Activated CD4-positive, alpha-beta T cell treated with anti-CD3 and anti-CD28 coated beads for 24 hours (primary cell): Measurements from ENCODE around the gene TEKT3.

Experiments used
- DNase-seq, 2 donors: peaks; one replicate each; pipeline ENCODE4 v3.0.0-alpha.2; 2020; ENCODE audit warnings: low read depth in 2 of 2

The TEKT3 gene

DNA sequence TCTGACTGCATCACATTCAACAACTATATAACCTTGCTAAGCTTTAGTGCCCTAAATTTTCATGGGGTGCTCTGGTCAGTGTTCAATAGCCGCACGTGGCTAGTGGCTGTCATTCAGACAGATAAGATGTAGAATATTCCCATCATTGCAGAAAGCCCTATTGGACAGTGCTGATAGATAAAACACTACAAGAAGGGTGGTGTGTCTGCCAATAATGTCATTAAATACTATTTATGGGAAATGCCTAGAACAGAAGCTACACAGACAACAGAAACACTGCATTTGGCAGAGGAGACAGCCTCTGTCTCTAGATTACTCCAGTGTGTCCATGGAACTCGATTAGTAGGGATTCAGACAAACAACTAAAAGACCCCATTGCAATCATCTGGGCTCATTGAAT lies 47.8 kb downstream of the TEKT3 start:
- DNase-seq: no peak

DNA sequence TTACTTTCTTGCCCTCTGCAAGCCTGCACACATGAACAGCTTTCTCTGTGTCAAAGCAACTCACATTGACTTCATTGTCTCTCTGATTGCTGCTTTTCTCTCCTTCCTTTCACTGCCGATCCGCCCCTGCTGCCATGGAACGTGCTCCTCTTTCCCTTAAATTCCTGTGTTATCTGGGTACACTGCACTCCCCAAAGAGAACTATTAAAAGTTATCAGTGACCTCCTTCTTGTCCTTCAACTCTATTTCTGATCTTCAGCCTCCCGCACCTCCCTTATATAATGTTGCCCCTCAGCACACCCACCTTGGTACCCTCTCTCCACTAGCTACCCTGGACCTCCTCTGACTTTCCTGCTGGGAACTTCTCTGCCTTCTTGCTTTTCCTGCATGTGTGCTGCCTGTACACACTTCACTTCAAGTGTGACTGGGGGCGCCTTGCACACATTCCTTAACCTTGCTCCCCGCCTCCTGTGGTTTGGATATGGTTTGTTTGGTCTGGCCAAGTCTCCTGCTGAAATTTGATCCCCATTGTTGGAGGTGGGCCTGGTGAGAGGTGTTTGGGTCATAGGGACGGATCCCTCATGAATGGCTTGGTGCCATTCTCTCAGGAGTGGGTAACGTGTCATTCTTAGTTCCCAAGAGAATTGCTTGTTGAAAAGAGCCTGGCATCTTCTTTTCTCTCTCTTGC lies 49.6 kb downstream of the TEKT3 start:
- no peak for DNase-seq

DNA sequence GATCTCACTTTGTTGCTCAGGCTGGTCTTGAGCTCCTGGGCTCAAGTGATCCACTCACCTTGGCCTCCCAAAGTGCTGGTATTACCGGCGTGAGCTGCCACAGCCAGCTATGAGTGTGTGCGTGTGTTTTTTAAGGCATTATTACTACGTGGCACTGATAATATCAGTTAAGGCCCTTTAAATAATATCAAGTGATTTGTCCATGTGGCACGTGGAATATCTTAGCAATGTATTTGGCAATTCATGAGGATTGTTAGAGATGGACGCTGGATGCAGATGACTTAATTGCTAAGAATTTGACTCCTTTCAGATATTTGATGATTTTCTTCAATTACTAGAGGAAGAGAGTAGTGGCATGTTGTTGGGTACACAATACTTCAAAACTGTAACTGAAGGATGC lies 50.8 kb downstream of the TEKT3 start:
- no peak for DNase-seq

DNA sequence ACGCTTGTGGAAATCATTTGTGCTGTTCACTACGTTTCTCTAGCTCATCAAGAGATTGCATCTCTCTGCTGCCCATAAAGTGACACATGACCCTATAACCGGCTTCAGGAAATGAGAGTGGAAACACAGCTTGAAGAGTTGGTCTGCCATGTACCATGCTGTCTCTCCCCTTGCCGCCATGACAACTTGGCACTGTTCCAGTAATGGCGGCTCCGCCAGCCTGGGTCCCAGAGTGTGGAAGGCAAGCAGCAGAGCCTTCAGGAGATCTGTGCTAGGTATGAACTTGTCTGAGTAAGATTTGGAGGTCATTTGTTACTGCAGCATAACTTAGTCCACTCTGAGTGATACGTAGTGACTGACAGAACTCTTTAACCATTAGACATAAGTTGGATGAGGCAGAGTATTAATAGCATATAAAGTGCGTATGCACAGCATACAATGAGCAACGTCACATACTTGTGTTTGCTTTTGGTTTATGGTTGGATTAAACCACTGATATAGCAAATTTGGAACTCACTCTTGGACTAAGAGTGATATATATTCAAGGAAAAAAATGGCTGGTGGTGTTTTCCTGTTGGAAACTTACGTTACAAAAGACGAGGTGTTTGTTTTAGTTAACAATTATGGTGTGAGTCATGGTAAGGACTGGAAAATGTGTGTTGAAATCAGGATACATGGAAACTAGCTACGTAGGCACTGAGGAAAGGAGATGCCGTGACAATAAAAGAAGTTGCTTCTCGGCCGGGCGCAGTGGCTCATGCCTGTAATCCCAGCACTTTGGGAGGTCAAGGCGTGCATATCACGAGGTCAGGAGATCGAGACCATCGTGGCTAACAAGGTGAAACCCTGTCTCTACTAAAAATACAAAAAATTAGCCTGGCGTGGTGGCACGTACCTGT lies 51.9 kb downstream of the TEKT3 start:
- DNase-seq: no peak

DNA sequence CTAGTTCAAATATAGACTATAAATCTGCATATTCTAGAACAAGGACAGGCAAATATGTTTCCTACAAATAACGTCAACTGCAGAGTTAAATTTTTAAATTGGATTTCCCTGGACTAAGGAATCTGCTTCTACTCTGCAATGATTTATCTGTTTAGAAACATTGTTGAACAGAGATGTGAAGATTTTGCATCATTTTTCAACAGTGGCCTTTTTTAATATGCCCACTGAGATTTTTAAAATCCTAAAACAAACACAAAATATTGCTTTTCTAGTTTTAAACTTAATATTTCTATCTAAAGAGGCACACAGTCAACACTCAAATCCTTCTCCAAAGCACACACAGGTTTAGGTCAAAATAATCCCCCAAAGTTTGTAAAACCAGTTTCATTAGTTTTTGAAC lies 52.5 kb downstream of the TEKT3 start:
- DNase-seq: no peak

DNA sequence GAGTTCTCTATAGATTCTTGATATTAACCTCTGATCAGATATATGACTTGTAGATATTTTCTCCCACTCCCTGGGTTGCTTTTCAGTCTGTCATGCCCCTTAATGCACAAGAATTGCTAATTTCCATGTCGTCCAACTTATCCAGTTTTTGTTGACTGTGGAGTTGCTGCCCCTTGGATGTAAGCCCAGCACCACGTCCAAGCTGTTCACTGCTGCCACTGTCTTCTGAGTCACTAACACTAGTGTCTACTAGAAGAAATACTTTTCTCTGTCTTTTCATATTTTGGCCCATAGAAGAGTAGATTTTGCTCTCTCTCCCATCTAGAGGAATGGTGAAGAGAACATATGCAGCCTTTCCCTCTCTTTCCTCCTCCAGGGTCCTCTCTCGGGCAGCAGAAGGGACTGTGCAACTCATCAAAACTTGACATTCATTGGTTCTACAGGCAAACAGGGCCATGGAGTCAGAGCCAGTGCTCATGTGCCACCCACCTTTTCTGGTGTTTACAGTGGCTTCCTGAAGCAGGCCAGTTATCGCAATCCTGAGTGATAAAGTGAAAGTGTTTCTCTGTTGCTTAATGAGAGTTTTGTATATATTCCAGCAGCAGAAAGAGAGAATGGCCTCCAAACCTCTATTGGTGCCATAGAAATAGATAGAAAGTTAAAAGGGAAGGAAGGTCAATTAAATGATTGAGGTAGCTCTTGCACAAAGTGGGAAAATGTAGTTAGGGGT lies 53.7 kb downstream of the TEKT3 start:
- DNase-seq: no peak

DNA sequence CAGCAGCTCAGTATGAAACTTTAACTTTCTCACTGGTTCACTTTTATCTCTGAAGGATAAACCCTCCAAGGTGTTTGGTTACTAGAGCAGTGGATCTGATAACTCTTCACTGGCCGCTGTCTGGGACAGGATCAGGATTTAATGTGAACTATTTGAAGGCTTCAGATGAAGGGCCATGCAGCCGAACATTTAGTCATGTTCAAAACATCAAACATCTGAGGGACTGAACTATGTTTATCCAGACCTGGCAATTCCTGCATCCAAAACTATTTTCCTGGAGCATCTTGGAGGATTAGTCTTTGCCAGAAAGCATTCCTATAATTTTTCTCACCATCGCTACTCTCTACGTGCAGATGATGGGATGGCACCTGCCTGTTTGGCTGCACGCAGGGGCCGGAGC lies 55.9 kb downstream of the TEKT3 start:
- no peak for DNase-seq

DNA sequence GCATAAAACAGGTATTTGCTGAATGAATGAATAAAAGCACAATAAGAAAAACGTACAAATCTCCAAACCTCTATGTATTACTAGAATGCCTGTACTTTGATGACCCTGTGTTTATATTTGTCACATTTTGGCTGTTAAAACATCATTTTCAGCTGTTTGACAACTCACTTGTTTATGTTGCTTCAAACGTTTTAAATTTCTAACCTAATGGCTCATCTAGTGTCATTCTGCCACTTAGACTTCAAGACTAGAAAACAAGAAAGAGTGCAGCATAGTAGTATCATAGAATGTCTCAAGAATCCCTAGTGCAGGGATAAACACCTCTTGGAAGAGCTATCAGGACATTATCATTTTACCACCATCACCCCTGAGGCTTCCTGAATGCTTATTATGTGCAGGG lies 56.9 kb downstream of the TEKT3 start:
- no peak for DNase-seq

DNA sequence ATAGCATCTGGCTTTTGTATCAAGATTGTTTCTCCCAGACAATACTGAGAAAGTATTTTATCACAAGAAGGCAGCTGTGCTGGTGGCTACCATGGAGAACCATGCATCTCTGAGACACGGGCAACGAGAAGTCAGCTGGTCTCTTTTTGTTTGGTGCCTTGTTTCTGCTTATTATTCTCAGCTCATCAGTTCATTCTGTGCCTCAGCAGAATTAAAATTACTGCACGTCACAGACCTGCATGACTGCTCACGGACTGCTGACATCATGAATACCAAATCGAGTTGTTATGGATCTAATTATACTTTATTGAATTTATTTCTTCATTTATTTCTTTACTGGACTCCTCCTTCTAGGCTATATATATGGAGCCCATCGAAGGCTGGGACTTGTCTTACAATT lies 57.3 kb downstream of the TEKT3 start:
- no peak for DNase-seq

DNA sequence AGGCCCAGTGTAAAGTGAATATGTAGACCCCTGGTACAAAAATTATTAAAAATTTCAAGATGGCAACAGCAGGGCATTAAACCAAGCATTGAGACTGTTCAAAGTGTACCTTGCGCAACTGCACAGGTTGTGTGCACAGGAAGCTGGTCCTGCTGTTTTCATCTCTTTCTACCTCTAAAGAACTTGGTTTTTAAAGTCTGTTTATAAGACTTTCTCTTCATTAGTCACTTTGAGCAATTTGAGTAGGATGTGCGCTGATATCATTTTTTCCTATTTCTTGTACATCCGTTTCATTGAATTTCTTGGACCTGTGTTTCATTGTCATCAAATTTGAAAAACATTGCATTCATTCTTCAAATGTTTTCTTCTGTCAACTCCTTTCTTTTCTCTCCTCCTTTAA lies 59.5 kb downstream of the TEKT3 start:
- no peak for DNase-seq

DNA sequence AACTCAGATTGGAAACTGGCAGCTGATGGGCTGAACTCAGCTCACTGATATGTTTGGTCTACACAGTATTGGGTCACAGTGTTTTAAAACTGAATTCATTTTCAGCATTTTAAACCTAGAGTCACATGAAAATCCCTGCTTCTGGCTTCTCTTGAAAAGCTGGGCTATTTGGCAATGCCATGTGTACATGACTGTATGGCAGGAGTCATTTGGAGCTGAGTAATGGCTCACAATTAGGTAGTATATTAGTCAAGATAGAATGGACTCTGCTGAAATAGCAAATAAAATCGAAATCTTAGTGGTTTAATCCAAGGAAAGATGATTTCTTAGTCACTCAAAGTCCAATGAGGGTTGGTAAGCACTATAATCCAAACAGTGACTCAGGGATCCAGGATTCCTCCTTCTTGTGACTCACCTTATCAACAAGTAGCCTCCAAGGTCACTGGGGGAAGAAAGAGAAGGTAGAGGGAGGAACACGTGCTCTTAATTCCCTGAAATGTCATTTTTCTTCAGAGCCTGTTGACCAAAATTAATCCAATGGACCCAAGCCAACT lies 62.4 kb downstream of the TEKT3 start:
- DNase-seq: no peak

DNA sequence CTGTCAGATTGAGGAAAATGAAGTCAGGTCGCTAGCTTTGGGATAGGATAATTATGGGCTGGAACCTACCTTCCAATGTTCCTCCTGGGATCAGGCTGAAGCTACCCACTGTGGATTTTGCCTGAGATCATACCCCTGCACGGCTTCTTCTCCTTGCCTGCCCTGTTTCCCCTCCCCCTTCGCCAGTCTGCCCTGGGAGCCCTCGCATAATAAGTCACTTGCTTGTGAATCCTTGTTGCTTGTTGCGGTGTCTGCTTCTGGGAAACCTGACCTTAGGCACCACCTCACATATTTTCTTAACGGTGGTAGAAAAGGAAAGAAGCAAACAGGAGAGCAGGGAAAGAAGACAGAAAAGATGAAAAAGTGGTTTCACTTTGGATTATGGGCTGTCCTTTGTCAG lies 63.0 kb downstream of the TEKT3 start:
- DNase-seq: no peak

DNA sequence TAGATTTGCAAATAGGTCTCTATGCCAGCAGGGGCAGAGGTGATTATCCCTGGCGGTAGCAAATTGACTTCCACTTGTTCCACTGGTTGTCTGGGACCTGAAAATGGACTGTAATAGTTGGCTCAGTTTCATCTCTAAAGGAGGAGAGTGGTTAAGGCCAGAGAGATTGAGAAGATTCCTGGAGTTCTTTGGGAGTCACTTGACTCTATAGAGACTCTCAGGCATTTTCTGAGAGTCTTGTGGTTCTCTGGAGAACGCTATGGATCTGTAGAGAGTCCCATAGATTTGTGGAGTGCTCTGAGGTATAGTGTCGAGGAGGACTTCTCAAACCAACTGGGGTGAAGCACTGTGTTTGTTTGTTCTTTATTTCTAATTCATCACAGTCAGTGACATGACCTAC lies 67.4 kb downstream of the TEKT3 start:
- DNase-seq: no peak

DNA sequence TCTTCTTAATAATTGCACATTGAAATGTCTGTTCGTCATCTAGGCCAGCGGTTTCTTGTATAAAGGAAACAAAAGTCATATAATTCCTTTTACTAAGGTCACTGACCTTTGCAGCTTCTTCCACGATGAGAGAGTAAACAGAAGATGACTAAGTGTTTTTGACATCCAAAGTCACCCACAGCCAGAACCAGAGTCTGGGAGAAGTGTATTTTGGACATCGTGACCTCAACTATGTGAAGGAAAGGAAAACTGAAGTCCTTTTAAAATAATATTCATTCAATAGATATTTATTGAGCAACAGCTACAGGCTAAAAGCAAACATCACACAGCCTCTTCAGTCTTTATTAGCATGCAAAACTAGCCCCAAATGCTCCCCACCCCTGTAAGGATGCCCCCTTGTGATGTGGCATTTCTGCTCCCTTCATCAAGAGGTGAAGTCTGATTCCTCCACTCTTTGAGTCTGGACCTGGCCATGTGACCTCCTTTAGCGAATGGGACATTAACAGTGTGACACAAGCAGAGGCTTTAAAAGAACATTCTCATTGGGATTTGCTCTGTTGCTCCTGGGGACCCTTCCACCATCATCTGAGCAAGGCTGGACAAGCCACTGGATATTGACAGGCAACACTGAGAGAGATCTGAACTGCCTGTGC lies 68.1 kb downstream of the TEKT3 start:
- no peak for DNase-seq

DNA sequence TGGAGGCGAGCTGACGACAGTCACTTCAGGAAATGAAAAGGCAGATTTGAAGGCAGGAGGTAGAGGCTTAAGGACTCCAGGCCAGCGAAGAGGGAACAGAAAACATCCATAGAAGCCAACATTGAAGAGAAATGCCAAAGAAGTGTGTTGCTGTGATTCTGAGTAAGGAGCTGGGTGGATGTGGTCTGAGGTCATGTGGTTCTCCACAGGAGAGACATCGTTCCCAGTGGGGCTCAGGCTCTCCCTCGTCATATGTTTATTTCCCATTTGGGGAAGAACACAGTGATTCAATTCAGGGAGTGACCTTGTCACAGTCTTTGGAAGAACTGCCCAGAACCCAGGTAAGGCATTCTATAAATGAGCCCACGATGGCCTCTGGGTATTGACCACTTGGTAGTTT lies 69.7 kb downstream of the TEKT3 start:
- no peak for DNase-seq

DNA sequence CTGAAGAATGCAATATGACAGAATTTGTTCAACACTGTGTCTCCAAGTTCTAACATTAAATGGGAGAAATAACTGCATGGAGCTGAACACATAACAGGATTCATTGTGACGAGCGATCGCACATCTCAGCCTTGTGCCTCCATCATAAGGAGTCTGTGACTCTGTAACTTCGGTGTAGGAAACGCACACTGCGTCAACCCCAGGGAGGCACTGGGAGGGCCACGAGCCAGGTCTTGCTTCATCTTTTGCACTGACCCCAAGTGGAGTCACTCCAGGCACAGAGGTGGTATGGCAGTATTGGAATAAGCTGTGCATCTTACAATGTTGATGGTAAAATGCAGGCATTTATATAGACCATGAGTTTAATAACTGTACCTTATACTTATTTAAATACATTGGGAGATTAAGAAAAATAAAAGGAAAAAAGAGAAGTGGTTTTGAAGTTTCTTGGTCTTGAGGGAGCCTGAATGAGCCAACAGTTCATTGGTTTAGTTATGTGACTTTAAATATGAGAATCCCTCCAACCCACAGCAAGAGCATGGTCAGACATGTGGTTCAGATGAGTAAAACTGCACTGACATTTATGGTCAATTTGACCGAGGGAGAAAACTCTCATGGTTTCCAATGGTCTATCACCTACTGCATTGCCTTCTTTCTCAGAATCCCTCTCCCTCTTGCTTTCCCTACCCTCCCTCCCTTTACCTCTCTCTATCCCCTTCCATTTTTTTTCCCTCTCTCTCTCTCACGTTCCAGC lies 70.6 kb downstream of the TEKT3 start:
- DNase-seq: no peak

DNA sequence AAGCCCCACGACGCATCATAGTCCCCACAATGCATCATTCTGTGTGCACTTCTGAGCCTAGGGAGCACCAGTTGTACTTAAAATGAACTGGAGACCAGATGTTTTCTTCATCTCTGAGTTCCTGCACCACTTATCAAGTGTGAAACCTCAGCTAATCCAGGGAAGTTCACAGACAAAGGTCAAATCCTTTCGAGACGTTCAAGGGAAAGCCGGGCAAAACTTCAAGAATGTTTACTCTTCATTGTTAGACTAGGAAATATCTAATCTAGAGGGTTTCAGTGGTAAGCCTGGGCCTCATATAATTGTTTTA lies 71.7 kb downstream of the TEKT3 start:
- no peak for DNase-seq

DNA sequence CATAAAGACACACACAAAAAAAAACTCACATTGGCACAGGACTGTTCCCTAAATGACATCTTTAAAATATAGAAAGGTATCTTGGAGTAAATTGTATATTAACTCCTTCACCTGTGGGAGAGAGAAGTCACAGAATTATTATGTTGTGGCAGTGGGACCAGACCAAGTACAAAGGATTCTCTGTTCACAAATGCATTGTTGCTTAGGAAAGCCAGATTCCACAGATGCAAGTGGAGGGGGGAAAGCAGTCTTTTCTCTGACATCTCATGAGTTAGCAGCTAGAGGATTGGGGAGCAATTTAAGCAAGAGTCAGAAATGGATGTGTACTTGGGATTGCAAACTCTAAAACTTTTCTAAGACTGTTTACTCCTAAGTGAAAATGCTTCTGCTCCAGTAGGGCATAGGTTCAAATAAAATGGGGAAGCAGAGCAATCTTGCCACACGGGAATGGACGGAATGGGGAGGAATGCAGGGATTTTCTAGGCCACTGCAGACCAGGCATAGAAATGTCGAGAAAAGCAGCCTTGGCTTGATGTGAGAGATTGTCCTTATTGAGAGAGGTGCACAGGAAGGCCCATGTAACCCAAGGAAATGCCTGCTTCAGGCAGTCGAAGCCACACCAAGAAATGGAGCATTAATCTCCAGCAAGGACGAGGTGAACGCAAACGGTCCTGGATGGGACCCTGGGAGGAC lies 72.2 kb downstream of the TEKT3 start:
- DNase-seq: no peak

DNA sequence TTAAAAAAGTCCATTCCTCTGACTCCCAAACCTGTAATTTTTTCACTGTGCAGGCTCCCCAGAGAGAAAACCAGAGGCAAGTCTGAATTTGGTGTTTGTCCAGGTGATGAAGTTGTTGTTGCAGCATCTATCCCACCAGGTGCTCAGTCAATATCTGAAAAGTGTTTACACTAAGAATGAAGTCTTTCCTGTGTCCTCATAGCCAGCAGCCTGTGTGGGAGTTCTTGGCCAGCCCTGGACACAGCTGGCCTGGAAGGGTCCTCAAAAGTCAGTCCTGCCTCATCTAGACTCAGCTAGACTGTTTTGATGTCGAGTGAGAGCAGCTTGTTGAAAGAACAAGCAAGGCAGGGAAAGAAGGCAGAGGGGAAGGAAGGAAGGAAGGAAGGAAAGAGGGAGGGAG lies 72.9 kb downstream of the TEKT3 start:
- DNase-seq: no peak

DNA sequence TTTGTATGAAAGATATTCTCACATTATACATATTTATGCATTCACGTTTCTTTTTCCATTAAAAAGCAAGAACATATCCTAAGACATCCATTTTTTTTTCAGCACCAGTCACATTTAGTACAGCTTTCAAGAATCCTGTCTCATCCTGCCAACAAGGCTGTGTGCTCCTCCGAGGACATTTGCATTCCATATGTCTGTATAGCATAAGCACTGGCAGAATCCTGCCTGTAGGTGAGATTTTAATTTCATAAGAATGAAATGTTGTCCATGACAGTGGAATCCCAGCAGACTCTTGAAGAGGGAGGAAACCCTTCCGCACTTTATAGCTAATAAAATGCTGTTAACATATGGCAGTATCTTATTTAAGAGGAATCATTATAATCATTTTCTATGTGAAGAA lies 73.4 kb downstream of the TEKT3 start:
- no peak for DNase-seq
